Stimulated activated CD8-positive, alpha-beta memory T cell treated with anti-CD3 and anti-CD28 coated beads, Interleukin-12 subunit alpha, Interleukin-12 subunit beta, amount 100 ng/mL, for 24 hours (primary cell): ENCODE data around the gene NHS.

Experiments
- DNase-seq: peaks from one replicate; pipeline ENCODE4 v3.0.0-alpha.2; 2020; ENCODE audit errors: extremely low read depth

The NHS gene

GRCh38 chrX:17674601-17675000 lies 299.6 kb downstream of the NHS start:
- DNase-seq, result no peak

GRCh38 chrX:17679261-17679660 lies 304.3 kb downstream of the NHS start:
- DNase-seq, result no peak

GRCh38 chrX:17679820-17680219 lies 304.8 kb downstream of the NHS start:
- DNase-seq, result no peak

- DNase-seq, result no peak
Observed at GRCh38 chrX:17680732-17681413, 305.9 kb downstream of the NHS start.

- DNase-seq, result no peak
Observed at GRCh38 chrX:17682259-17682658, 307.3 kb downstream of the NHS start.

GRCh38 chrX:17685026-17685425 lies 310.0 kb downstream of the NHS start:
- no peak for DNase-seq

- DNase-seq, result no peak
Observed at GRCh38 chrX:17687648-17688047, 312.6 kb downstream of the NHS start.

- DNase-seq, result no peak
Observed at GRCh38 chrX:17689971-17690409, 315.0 kb downstream of the NHS start.

GRCh38 chrX:17692709-17693346 lies 317.8 kb downstream of the NHS start:
- no peak for DNase-seq

GRCh38 chrX:17697191-17697590 lies 322.2 kb downstream of the NHS start:
- DNase-seq, result no peak

- no peak for DNase-seq
Observed at GRCh38 chrX:17700976-17701375, 326.0 kb downstream of the NHS start.

- no peak for DNase-seq
Observed at GRCh38 chrX:17703201-17703600, 328.2 kb downstream of the NHS start.

- no peak for DNase-seq
Observed at GRCh38 chrX:17705211-17705610, 330.2 kb downstream of the NHS start.

GRCh38 chrX:17706676-17707075 lies 331.7 kb downstream of the NHS start:
- no peak for DNase-seq

GRCh38 chrX:17707731-17708130 lies 332.7 kb downstream of the NHS start:
- DNase-seq, result no peak

- DNase-seq, result no peak
Observed at GRCh38 chrX:17710871-17711301, 335.9 kb downstream of the NHS start.

- no peak for DNase-seq
Observed at GRCh38 chrX:17713288-17713687, 338.3 kb downstream of the NHS start.

- no peak for DNase-seq
Observed at GRCh38 chrX:17718649-17719165, 343.7 kb downstream of the NHS start.

- no peak for DNase-seq
Observed at GRCh38 chrX:17719711-17720110, 344.7 kb downstream of the NHS start.

GRCh38 chrX:17721715-17722114 lies 346.7 kb downstream of the NHS start:
- DNase-seq, result no peak

GRCh38 chrX:17725181-17725580 lies 350.2 kb downstream of the NHS start:
- DNase-seq, result no peak

GRCh38 chrX:17732138-17732783 lies 357.3 kb downstream of the NHS start:
- DNase-seq, result no peak

GRCh38 chrX:17735406-17735805 lies 360.4 kb downstream of the NHS start:
- no peak for DNase-seq
